GM20431 (cell line): ENCODE data around the gene PPHLN1.
"Not testable (repeated sequence)": the region's sequence is repeated elsewhere in the genome, so short reads cannot be mapped to it uniquely, and the experiment has no call there.

Experiments
- in situ Hi-C: fragments of 300-500 bp; cut with MseI, MboI; formaldehyde crosslinking; loops from one replicate; pipeline ENCODE4 v1.15.0; 2020; ENCODE audit warnings: low sequenced_read_pairs; ENCODE audit not compliant: unreplicated experiment

Gene PPHLN1

DNA sequence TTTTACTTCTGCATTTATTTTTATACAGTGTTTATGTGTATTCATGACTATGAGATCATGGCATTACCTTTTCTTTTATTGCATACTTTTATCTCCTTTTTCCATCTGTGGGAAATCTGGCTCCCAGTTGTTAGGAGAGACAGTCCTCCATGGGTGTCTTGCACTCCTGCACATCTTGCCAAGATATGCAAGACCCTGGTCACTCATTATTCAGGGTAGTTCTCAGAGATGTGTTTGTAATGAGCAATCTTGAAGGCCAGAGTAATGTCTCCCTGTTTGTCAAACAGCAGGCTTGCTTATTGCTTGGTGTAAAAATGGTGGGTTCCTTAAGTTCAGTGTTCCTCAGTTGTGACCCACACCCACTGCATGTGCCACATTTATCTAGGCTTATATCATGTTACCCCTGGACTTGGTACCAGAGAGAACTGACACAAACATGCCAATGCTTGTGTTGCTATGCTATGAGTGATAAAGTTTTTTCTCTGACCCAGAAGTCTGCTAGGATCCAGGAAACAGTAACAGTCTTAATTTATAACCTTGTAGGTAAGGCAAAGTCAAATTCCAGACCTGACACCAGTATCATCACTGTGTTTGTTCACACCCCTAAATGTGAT, 36.8 kb downstream of the PPHLN1 start:
- in situ Hi-C loops, result no loop called here

DNA sequence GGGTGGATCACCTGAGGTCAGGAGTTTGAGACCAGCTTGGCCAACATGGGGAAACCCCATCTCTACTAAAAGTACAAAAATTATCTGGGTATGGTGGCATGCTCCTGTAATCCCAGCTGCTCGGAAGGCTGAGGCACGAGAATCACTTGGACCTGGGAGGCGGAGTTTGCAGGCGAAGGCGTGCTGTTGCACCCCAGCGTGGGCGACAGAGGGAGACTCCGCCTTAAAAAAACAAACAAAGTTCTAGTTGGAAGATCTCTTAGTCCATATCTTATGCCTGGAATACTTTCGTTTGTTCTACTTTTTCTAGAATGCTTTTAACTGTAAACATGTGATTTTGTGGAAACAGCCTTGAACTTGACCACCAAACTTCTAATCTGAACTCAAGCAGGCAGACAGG, 38.7 kb downstream of the PPHLN1 start:
- in situ Hi-C loops, result no loop called here

DNA sequence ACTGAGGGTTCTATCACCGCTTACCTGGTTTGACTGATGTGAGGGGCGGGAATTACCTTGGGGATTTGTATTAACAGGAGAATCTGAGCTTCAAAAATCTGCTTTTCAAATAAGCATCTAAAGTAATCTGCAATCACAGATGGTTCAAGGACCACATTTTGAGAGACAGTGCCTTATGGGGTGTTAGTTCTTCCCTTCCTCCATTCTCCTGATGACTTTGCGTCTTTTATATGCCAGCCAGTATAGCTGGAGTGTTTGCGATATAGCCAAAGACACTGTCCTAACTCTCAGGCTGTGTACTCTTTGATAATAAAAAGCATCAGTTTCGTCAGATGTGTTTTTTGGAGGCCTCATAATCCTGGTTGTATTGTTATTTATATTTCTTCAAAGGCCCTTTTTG, 39.5 kb downstream of the PPHLN1 start:
- in situ Hi-C loops, result no loop called here

DNA sequence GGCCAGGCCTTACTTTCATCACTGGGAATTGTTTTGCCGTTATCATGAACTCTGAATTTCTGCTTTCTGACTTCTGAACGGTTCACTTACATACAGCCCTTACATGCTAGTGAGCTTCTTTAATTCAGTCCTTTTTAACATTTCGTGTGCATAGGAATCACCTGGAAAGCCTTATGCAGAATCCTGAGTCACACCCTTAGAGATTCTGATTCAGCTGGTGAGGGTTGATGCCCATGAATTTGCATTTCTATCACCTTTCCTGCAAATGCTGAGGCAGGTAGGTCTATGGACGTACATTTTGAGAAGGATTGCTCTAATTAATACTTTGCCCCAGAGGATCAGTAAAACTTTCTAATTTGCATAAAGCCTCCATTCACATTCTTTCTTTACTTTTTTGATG, 44.0 kb downstream of the PPHLN1 start:
- in situ Hi-C loops, result no loop called here

DNA sequence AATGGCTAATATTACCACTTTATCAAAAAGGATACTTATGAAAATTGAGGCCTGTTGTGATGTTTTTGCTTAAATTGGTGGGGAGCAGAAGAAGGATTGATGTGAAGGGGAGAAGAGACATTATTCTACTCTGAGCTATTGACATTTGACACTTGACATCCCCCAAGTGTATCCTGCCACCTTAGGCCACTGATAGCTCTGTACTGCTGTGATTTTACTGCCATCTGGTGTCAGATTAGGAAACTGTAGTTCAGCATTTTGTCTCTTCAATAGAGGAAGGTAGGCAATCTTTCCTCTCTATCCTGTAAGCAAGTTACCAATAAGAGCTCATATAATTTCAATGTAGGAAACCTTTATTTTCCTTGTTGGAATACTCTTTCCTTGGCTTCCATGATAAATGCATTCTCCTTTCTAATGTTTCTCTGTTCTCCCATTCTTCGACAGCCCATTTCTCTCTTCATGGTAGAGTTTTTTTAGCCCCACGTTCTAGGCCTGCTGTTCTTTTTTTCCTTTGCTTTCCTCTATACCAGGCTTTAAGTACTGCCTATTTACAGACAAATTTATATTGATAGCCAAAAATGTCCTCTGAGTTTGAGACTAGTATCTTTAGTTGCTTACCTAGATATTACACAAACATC, 46.3 kb downstream of the PPHLN1 start:
- in situ Hi-C loops, result no loop called here

DNA sequence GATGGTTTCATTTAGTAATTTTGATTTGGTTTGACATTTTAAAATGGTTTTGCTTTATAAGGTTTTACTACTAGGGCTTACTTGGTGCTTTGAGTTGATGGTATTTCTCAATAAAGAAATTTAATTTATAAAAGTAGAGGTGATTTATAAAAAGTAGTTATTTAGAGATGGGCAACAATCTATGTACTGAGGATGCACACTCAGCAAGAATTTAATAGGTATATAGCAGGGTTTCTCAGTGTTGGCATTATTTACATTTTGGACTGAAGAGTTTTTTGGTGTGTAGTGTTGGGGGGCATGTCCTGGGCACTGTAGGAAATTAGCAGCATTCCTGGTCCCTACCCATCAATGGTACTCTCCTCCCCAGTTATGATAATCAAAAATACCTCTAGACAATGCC, 47.7 kb downstream of the PPHLN1 start:
- in situ Hi-C loops, result no loop called here

DNA sequence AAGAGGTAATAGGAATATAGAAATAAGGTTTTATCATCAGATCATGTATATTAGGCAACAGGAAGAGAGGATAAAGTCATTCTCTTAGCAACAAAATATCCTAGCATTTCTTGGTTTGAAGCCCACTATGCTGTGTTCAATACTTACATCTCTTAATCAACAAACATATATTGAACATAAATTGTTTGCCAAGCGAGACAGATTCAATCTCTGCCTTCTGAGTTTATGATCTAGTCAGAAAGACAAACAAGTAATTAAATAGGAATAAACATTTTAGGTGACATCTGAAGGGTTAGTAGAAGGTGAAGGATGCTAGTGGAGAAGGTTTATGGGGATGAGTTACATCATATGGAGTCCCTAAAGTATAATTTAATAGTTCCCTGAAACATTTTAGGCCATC, 54.8 kb downstream of the PPHLN1 start:
- in situ Hi-C loops, result no loop called here

DNA sequence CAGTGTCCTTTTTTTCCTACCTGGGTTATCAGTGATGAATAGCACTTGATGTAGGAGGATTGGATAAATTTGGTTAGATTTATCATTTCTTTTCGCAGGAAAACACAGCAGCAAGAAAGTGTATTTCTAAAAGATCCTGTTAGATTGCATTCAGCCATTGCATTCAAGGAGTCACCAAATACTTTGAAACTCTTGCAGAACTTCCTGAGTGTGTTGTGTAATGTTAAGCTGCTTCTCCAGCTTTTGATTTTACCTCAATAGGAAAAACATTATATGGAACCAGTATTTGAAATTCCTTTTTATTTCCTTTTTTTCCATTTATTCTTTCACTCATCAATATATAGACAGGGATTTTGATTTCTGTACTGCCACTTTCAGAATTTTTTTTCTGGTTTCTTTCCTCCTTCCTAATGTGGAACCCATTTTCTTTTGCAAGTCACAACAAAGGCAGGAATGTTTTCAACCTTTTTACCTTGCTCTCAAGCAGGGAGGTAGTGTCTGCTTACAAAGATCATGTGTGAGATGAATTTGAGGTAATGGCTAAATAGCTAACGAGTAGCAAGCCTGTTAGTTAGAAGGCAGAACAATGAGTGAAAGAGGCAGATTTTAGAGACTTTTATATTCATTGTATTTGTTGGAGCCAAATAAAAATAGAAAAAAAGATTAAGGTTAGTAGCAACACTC, 56.2 kb downstream of the PPHLN1 start:
- in situ Hi-C loops, result no loop called here

DNA sequence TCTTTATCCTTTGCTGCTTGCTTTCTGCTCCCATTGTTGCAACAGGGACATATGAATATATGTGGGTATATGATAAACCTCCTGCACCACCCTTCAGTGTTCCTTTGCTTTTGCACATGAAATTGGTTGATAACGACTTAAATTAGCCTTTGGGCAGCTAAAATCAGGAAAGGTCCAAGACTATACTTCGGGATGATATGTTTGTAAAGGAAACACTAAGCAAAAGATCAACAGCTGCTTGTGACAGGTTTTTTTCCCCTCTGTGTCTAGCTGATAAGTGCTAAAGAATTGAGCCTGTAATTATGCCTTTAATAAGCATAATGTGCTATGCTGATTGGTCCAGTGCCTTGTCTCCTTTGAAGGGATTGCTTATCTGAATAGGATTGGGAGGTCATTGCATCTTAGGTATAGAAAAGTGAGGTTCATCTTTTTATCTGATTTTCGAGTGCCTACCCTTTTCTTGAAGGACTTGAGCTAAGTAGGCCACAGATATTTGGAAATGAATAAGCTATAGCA, 59.4 kb downstream of the PPHLN1 start:
- in situ Hi-C loops, result no loop called here

DNA sequence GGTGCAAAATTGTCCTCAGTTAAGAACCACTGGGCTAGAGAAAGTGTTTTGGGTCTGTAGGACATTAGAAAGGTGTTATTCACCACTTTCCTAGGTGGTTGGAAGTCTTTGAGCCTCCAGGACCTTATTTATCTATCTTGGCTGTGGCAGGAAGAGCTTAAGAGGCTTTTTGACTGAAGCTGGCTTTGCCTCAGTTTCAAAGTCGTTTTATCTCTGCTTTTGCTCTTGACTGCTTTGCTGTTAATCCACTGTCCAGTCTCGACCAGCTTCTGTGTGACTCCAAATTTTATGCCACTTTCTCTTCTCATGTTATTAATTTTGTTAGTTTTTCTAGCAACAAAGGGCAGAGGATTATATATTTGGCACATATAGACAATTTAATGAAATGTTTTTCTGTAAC, 60.3 kb downstream of the PPHLN1 start:
- in situ Hi-C loops, result no loop called here

DNA sequence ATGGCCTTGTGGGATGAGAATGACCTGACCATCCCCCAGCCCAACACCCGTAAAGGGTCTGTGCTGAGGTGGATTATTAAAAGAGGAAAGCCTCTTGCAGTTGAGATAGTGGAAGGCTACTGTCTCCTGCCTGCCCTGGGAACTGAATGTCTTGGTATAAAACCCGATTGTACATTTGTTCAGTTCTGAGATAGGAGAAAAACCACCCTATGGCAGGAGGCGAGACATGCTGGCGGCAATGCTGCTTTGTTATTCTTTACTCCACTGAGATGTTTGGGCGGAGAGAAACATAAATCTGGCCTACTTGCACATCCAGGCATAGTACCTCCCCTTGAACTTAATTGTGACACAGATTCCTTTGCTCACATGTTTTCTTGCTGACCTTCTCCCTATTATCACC, 62.1 kb downstream of the PPHLN1 start:
- in situ Hi-C loops, result not testable (repeated sequence)

DNA sequence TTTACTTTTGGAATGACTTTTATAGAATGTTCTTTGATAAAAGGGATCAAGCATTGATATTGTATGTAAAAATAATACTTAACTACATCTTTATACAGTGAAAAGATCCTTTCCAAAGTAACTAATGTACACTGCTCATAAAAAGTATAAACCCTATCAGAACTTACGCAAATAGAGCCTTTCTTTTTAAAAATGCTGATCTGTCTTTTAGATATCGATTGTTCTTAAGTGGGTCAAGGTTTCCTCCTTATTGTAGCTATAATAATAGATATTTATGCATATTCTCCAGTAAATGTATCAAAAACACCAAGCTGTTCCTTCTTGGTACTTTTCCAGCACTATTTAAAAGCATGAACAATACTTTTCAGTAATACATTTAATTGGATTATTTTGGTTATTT, 68.5 kb downstream of the PPHLN1 start:
- in situ Hi-C loops, result no loop called here

DNA sequence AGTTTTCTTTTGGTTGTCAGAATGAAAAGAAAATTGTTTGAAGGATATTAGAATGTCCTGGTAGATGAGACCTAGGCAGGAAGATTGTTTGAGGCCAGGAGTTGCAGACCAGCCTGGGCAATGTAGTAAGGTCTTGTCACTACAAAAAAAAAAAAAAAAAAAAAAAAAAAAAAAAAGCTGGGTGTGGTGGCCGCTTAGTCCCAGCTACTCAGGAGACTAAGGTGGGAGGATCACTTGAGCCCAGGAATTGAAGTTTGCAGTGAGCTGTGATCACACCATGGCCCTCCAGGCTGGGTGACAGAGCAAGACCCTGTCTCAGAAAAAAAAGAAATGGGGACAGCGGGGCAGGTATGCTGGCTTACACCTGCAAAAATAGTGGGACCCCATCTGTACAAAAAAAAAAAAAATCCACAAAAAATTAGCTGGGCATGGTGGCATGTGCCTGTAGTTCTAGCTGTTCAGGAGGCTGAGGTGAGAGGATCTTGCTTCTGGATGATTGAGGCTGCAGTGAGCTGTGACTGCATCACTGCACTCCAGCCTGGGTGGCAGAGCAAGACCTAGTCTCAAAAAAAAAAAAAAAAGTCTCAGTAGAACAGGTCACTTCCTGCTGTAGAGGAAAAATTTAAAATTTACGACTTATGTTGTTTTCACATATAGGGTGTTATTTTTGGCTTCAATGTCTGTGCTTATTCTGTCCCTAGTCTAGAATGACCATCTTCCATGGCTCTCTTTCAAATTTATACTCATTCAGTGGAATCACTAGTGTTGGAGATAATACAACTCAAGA, 70.7 kb downstream of the PPHLN1 start:
- in situ Hi-C loops, result no loop called here

DNA sequence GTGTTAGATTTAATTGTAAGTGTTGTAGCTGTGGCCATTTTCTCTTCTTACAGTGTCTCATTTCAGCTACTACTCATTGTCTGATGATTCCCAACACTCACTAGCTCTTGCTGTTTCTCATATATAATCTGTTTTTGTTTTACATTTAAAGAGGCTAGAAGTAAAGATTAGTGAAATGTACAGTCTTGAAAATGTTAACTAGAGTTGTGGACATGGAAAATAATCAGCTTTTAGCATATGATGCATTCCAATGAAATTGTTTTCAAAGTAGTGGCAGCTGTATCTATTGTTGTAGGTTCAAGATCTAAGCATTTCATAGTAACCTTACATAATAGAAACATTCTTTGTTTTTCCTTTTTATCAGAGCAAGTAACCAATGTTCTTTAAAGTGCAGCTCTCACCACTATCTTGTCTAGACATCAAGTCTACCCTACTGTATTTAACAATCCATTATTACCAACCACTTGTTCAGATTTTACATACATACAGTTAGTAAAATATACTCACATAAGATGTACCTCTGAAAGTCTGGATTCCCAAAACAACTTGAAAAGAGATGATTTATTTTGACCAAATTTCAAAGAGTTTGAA, 76.9 kb downstream of the PPHLN1 start:
- in situ Hi-C loops, result no loop called here

DNA sequence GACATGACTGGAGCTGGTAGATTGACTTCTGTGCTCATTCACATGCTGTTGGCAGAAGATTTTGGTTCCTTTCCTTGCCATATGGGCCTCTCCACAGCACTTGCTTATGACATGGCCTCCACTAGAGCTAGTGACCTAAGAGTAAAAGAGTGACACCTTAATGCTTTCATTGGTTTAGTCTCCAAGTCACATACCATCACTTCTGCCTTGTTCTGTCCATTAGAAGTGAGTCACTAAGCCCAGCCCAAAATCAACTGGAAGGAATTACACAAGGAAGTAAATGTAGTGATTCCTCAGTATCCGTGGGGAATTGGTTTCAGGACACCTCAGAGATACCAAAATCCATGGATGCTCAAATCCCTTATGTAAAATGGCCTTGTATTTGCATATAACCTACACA, 81.3 kb downstream of the PPHLN1 start:
- in situ Hi-C loops, result no loop called here

DNA sequence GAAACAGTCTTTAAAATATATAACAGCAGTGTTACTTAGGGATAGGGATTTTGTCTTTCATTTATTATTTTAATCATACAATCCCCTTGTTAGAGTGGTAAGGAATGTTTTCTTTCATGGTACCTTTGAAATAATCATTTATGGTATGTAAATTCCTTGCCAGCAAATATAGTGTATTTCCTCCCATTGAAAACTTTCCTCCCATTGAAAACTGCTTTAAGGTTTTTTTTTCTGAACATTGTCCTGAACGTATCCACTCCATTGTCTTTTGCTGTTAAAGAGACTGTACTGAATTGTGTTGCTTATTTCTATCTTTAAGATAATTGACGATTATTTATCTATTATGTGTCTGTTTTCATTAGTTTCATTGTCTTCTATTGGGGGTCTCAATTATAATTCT, 83.5 kb downstream of the PPHLN1 start:
- in situ Hi-C loops, result no loop called here

DNA sequence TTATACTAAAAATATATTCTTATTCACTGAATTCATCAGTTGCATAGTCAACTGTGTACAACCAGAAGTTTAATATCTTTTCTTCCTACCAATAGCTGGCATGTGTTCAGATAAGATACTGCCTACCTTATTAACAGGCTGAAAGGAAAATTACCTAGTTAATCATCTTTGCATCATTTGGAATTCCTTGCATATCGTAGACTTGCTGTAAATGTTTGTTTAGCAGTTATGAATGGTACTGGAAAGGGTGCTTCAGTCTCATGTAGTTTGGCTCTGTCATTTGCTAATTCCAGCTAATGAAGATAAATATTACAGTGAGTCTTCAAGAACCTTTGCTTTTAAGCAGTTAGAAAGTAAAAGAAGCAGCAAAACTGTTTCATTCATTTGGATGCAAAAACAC, 84.4 kb downstream of the PPHLN1 start:
- in situ Hi-C loops, result no loop called here

DNA sequence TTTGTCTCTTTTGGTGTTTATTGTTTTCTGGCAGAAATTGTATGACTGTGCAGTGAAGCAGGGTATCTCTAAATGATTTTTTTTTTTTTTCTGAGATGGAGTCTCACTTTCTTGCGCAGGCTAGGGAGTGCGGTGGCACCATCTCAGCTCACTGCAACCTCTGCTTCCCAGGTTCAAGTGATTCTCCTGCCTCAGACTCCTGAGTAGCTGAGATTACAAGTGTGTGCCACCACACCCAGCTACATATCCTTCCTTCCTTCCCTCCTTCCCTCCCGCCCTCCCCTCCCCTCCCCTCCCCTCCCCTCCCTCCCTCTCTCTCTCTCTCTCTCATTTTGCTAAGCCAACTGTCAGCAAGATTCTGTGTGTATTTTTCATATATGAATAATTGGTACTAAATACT, 94.4 kb downstream of the PPHLN1 start:
- in situ Hi-C loops, result no loop called here

DNA sequence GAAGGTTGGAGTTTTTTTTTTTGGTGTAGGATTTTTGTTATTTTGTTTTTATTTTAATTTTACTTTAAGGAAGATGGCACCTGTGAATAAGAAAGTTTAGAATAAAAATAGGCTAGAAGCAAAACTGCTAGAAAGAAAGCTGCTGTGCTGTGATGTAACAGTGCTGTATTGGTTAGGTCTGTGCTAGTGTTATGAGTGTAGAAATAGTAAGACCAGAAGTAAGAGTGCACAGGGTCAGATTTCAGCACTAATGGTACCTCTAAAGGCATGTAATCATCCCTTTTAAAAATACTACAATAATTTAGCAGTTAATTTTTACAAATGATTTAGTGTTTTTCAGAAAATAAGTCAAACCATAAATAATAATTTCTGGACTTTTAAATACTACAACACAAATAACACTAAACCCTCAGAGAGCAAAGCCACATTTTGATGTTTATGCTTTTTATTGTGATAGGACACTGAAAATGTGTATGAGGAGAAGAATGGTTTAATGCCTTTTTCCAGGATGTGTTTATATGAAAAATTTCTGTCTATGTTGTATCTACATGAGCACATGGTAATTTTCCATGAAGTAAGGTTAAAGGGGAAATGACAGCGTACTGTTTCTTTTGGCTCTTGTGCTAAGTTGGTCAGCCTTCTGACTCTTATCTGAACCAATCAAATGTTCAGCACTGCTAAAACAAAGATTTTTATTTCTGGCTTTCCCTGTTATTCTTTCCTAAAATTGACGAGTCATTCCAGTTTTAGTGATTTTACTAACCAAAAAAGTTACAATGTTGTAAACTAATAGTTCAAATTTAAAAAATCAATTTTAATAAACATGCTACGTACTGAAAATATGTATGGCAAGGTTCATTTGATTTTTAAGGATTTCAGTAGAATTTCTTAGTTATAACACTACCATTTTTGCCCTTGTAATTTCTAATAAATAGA, 96.1 kb downstream of the PPHLN1 start:
- in situ Hi-C loops, result no loop called here
